K562 (cell line): Measurements from ENCODE around the gene SHISA7. TPM values are rescaled to one million over a fixed set of nuclear protein-coding genes. Genes with fewer than 3 reads are reported as not detected.
A peak's percentile ranks its signal among the peaks of the same experiment; 100 is the strongest.

Source experiments
- ATF1 ChIP-seq, 2 experiments: fragments of 450-650 bp in 1 of 2; IDR thresholded peaks; 2 replicates each; pipeline ENCODE4 v1.6.1; 2016; ENCODE audit warnings: missing compliant biosample characterization in 1 of 2, missing genetic modification characterization in 1 of 2
- ATF7 ChIP-seq: fragments of 450-650 bp; IDR thresholded peaks from 2 replicates; pipeline ENCODE4 v1.7.1; 2014; ENCODE audit warnings: mild to moderate bottlenecking, moderate library complexity
- CREM ChIP-seq: IDR thresholded peaks from 2 replicates; pipeline ENCODE4 v1.6.1; 2014; ENCODE audit warnings: antibody characterized with exemption, low read depth
- ELF4 ChIP-seq: fragments of 450-650 bp; formaldehyde crosslinking; IDR thresholded peaks from 2 replicates; pipeline ENCODE4 v1.4.0; 2022; ENCODE audit warnings: missing genetic modification characterization
- EZH2 ChIP-seq: IDR thresholded peaks from 2 replicates; pipeline ENCODE4 v1.6.1; 2012; ENCODE audit warnings: low read depth, mild to moderate bottlenecking, inconsistent platforms, low read length, borderline replicate concordance
- FOXA3 ChIP-seq, 2 experiments: fragments of 450-650 bp in 1 of 2; sonication (generic) in 1 of 2; formaldehyde crosslinking; IDR thresholded peaks in 1 of 2; conservative IDR thresholded peaks in 1 of 2; 2 replicates each; pipeline versions ENCODE4 v1.4.0 to v1.8.0; 2020 to 2022; ENCODE audit warnings: mild to moderate bottlenecking in 2 of 2, missing genetic modification reagents in 1 of 2
- L3MBTL2 ChIP-seq: fragments of 450-650 bp; IDR thresholded peaks from 2 replicates; pipeline ENCODE4 v1.6.1; 2016; ENCODE audit warnings: mild to moderate bottlenecking, moderate library complexity
- NONO ChIP-seq, 2 experiments: fragments of 200-400 bp in 1 of 2; fragments of 450-650 bp in 1 of 2; formaldehyde crosslinking in 1 of 2; IDR thresholded peaks; 2 replicates each; pipeline ENCODE4 v1.6.1; 2017; ENCODE audit warnings: low read depth in 2 of 2, mild to moderate bottlenecking in 2 of 2, moderate library complexity in 2 of 2, low read length in 1 of 2
- NR2F6 ChIP-seq: fragments of 450-650 bp; formaldehyde crosslinking; IDR thresholded peaks from 2 replicates; pipeline ENCODE4 v1.4.0; 2020; ENCODE audit warnings: mild to moderate bottlenecking
- RB1 ChIP-seq: fragments of 450-650 bp; IDR thresholded peaks from 2 replicates; pipeline ENCODE4 v1.6.1; 2017; ENCODE audit warnings: low read depth, mild to moderate bottlenecking
- RBM15 ChIP-seq: fragments of 200-400 bp; formaldehyde crosslinking; IDR thresholded peaks from 2 replicates; pipeline ENCODE4 v1.6.1; 2018; ENCODE audit warnings: mild to moderate bottlenecking, low read length, moderate library complexity; ENCODE audit not compliant: insufficient read depth
- SIRT6 ChIP-seq: IDR thresholded peaks from one replicate; pipeline ENCODE4 v1.6.1; 2012; ENCODE audit warnings: low read depth, mild to moderate bottlenecking, control low read depth, inconsistent platforms, low read length, moderate library complexity
- SMARCA5 ChIP-seq: fragments of 450-650 bp; IDR thresholded peaks from 2 replicates; pipeline ENCODE4 v1.6.1; 2016
- SMARCE1 ChIP-seq: fragments of 450-650 bp; IDR thresholded peaks from 2 replicates; pipeline ENCODE4 v1.7.1; 2016; ENCODE audit warnings: mild to moderate bottlenecking
- ZC3H11A ChIP-seq: IDR thresholded peaks from 2 replicates; pipeline ENCODE4 v1.6.1; 2012; ENCODE audit warnings: low read depth, low read length, improper control_type of control experiment
- ZFP36 ChIP-seq: fragments of 150-350 bp; IDR thresholded peaks from 2 replicates; pipeline ENCODE4 v1.6.1; 2018; ENCODE audit warnings: low read length, low read depth; ENCODE audit not compliant: partially characterized antibody
- ZNF3 ChIP-seq: fragments of 250-450 bp; sonication (Bioruptor Pico); IDR thresholded peaks from 2 replicates; pipeline ENCODE4 v1.5.0; 2021; ENCODE audit warnings: mild to moderate bottlenecking, moderate library complexity
- ZNF408 ChIP-seq: fragments of 250-450 bp; sonication (Bioruptor Pico); IDR thresholded peaks from 2 replicates; pipeline ENCODE4 v1.4.0; 2020; ENCODE audit warnings: low read depth, mild to moderate bottlenecking, moderate library complexity
- ZNF445 ChIP-seq: fragments of 250-450 bp; sonication (Bioruptor Pico); IDR thresholded peaks from 2 replicates; pipeline ENCODE4 v1.4.0; 2020; ENCODE audit warnings: low read depth, mild to moderate bottlenecking, moderate library complexity
- ZNF561 ChIP-seq: fragments of 450-650 bp; formaldehyde crosslinking; conservative IDR thresholded peaks from 2 replicates; pipeline ENCODE4 v1.4.0; 2020; ENCODE audit warnings: mild to moderate bottlenecking, moderate library complexity
- ZNF76 ChIP-seq: fragments of 250-450 bp; sonication (Bioruptor Pico); IDR thresholded peaks from 2 replicates; pipeline ENCODE4 v1.4.0; 2020; ENCODE audit warnings: mild to moderate bottlenecking, moderate library complexity, borderline replicate concordance
- polyA plus RNA-seq, 8 experiments: library from polyadenylated mRNA; depleted of rRNA in 4 of 8; stranded (reverse) in 5 of 8; unstranded in 3 of 8; fragments of >200 nt; fragmentation: Nextera tagmentation in 2 of 8; fragmentation: Illumina TruSeq in 1 of 8; extraction: Ambion mirVana in 2 of 8; extraction: Trizol in 1 of 8; gene quantifications; 2 replicates each; pipeline versions ENCODE4 v1.2.1 to v1.2.3, GENCODE V29; 2011 to 2014; ENCODE audit warnings: inconsistent platforms in 1 of 8, missing spikeins in 1 of 8
- total RNA-seq, 7 experiments: library from RNA; depleted of rRNA in 6 of 7; stranded (reverse); fragments of >200 nt in 6 of 7; fragmentation: Illumina TruSeq in 2 of 7; extraction: Trizol in 2 of 7; gene quantifications; 2 replicates each; pipeline versions ENCODE4 v1.2.1 to v1.2.3, GENCODE V29; 2011 to 2021; ENCODE audit warnings: low replicate concordance in 1 of 7
- TF ChIP-seq, protein P1 (sequence below), 3 experiments: fragments of 200-800 bp in 1 of 3; fragments of 250-450 bp in 1 of 3; fragments of 450-650 bp in 1 of 3; sonication (Bioruptor Pico) in 1 of 3; sonication (Bioruptor generic) in 1 of 3; formaldehyde crosslinking in 1 of 3; IDR thresholded peaks; 2 replicates each; pipeline versions ENCODE4 v1.6.1 to v1.8.0; 2016 to 2022; ENCODE audit warnings: mild to moderate bottlenecking in 2 of 3, missing genetic modification characterization in 2 of 3, missing compliant biosample characterization in 1 of 3, moderate library complexity in 1 of 3
- TF ChIP-seq, protein P2 (sequence below): fragments of 250-450 bp; sonication (Bioruptor Pico); IDR thresholded peaks from 2 replicates; pipeline ENCODE4 v1.5.0; 2021

The SHISA7 gene
- total and polyA plus RNA-seq, 9 of the 15 experiments (the other 6 are each of a cell fraction or from before 2014, with no cell fraction given): 0.01 to 0.40 (median 0.07) TPM

GRCh38 chr19:55467236-55468053 lies 24.3 kb upstream of the SHISA7 start (continued):
- TF ChIP-seq ZNF3 (CRISPR knock-in tag): no peak
- peak; percentile 95 for TF ChIP-seq SMARCE1
- no peak for TF ChIP-seq RBM15
- TF ChIP-seq RB1: peak; percentile 89
- TF ChIP-seq, protein P1, sequence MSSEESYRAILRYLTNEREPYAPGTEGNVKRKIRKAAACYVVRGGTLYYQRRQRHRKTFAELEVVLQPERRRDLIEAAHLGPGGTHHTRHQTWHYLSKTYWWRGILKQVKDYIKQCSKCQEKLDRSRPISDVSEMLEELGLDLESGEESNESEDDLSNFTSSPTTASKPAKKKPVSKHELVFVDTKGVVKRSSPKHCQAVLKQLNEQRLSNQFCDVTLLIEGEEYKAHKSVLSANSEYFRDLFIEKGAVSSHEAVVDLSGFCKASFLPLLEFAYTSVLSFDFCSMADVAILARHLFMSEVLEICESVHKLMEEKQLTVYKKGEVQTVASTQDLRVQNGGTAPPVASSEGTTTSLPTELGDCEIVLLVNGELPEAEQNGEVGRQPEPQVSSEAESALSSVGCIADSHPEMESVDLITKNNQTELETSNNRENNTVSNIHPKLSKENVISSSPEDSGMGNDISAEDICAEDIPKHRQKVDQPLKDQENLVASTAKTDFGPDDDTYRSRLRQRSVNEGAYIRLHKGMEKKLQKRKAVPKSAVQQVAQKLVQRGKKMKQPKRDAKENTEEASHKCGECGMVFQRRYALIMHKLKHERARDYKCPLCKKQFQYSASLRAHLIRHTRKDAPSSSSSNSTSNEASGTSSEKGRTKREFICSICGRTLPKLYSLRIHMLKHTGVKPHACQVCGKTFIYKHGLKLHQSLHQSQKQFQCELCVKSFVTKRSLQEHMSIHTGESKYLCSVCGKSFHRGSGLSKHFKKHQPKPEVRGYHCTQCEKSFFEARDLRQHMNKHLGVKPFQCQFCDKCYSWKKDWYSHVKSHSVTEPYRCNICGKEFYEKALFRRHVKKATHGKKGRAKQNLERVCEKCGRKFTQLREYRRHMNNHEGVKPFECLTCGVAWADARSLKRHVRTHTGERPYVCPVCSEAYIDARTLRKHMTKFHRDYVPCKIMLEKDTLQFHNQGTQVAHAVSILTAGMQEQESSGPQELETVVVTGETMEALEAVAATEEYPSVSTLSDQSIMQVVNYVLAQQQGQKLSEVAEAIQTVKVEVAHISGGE (CRISPR knock-in tag; IDR thresholded peaks at IDR 0.05): peak in 1 of 3 experiments; percentile 72; a peak in 2 of 6 replicates
- TF ChIP-seq, protein P2, sequence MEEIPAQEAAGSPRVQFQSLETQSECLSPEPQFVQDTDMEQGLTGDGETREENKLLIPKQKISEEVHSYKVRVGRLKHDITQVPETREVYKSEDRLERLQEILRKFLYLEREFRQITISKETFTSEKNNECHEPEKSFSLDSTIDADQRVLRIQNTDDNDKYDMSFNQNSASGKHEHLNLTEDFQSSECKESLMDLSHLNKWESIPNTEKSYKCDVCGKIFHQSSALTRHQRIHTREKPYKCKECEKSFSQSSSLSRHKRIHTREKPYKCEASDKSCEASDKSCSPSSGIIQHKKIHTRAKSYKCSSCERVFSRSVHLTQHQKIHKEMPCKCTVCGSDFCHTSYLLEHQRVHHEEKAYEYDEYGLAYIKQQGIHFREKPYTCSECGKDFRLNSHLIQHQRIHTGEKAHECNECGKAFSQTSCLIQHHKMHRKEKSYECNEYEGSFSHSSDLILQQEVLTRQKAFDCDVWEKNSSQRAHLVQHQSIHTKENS: no peak
- TF ChIP-seq NR2F6 (CRISPR knock-in tag): no peak
- no peak for TF ChIP-seq SIRT6
- TF ChIP-seq ZNF76 (CRISPR knock-in tag): no peak
- TF ChIP-seq L3MBTL2: peak; percentile 94
- no peak for TF ChIP-seq ZNF445 (CRISPR knock-in tag)
- TF ChIP-seq ELF4 (CRISPR knock-in tag): peak; percentile 81; the same call in 1 of the 2 replicates
- TF ChIP-seq ZNF408 (CRISPR knock-in tag): no peak
- TF ChIP-seq ZNF561 (CRISPR knock-in tag): no peak
- TF ChIP-seq ZFP36: peak; percentile 36
- TF ChIP-seq SMARCA5: no peak
- TF ChIP-seq ATF7: no peak; the same call in 1 of the 2 replicates
- no peak for TF ChIP-seq FOXA3 (CRISPR knock-in tag; conservative IDR thresholded peaks at IDR 0.05 in 1 of 2, IDR thresholded peaks at IDR 0.05 in 1 of 2)
- peak; percentile 38; the same call in 1 of the 2 replicates for TF ChIP-seq CREM
- TF ChIP-seq ZC3H11A: no peak
- no peak for TF ChIP-seq NONO (IDR thresholded peaks at IDR 0.05; ENCODE audit: low read depth in 2 of 2, low read length in 1 of 2)
- no peak for TF ChIP-seq ATF1 (CRISPR knock-in tag; IDR thresholded peaks at IDR 0.05)
- peak; percentile 52; the same call in 1 of the 2 replicates for TF ChIP-seq ATF1 (tag; IDR thresholded peaks at IDR 0.05)
- no peak for TF ChIP-seq EZH2
